GM12874 (cell line): Measurements from ENCODE around the gene CD300A.

Experiments used
- TF ChIP-seq, protein P1 (sequence below): IDR thresholded peaks from 2 replicates; pipeline ENCODE4 v1.5.1; 2011; ENCODE audit warnings: low read depth, mild to moderate bottlenecking, control low read depth, low read length, moderate library complexity; ENCODE audit not compliant: insufficient read depth

CD300A gene

DNA sequence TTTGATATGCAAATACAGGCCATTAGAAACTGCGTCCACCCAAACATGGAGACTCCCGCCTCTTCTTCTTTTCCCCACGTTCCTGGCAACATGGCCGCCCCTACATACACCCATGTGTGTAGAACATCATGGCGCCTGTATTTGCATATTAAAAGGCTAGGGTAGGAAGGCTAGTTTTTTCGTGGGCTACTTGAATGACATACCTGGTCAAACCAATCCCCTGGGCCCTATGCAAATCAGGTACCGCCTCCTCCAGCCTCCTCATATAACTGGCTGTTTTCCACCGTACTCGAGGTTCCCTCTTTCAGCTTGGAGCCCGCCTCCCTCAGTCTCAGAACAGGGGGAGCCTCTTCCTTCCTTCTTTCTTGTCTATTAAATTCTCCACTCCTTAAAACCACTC is 65.7 kb downstream of the CD300A start:
- TF ChIP-seq, protein P1, sequence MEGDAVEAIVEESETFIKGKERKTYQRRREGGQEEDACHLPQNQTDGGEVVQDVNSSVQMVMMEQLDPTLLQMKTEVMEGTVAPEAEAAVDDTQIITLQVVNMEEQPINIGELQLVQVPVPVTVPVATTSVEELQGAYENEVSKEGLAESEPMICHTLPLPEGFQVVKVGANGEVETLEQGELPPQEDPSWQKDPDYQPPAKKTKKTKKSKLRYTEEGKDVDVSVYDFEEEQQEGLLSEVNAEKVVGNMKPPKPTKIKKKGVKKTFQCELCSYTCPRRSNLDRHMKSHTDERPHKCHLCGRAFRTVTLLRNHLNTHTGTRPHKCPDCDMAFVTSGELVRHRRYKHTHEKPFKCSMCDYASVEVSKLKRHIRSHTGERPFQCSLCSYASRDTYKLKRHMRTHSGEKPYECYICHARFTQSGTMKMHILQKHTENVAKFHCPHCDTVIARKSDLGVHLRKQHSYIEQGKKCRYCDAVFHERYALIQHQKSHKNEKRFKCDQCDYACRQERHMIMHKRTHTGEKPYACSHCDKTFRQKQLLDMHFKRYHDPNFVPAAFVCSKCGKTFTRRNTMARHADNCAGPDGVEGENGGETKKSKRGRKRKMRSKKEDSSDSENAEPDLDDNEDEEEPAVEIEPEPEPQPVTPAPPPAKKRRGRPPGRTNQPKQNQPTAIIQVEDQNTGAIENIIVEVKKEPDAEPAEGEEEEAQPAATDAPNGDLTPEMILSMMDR = no peak
